ENCODE measurements around the gene ELAVL4.

The ELAVL4 gene

GRCh38 chr1:50180367-50180766, 71.6 kb downstream of the ELAVL4 start:
- DNase-seq, result no peak

GRCh38 chr1:50181027-50181663, 72.4 kb downstream of the ELAVL4 start:
- no peak for DNase-seq

GRCh38 chr1:50183378-50184133, 74.8 kb downstream of the ELAVL4 start:
- DNase-seq, result no peak

GRCh38 chr1:50189369-50189768, 80.6 kb downstream of the ELAVL4 start:
- no peak for DNase-seq

GRCh38 chr1:50193002-50193401, 84.3 kb downstream of the ELAVL4 start:
- no peak for DNase-seq

- DNase-seq, result no peak
Measured at GRCh38 chr1:50195205-50195604, 86.5 kb downstream of the ELAVL4 start.

- no peak for DNase-seq
Measured at GRCh38 chr1:50196081-50196480, 87.4 kb downstream of the ELAVL4 start.

GRCh38 chr1:50197216-50197615, 88.5 kb downstream of the ELAVL4 start:
- no peak for DNase-seq

GRCh38 chr1:50208315-50208714, 99.6 kb downstream of the ELAVL4 start:
- DNase-seq, result no peak

GRCh38 chr1:50208756-50209155, 100.0 kb downstream of the ELAVL4 start:
- no peak for DNase-seq

- no peak for DNase-seq
Measured at GRCh38 chr1:50209749-50210148, 101.0 kb downstream of the ELAVL4 start.

GRCh38 chr1:50213505-50213904, 104.8 kb downstream of the ELAVL4 start:
- DNase-seq, result no peak

GRCh38 chr1:50214717-50215116, 106.0 kb downstream of the ELAVL4 start:
- no peak for DNase-seq

GRCh38 chr1:50218344-50219120, 109.8 kb downstream of the ELAVL4 start:
- no peak for DNase-seq

- no peak for DNase-seq
Measured at GRCh38 chr1:50228871-50229384, 120.2 kb downstream of the ELAVL4 start.

GRCh38 chr1:50231209-50231608, 122.5 kb downstream of the ELAVL4 start:
- no peak for DNase-seq

GRCh38 chr1:50232336-50232735, 123.6 kb downstream of the ELAVL4 start:
- no peak for DNase-seq

GRCh38 chr1:50236656-50237055, 127.9 kb downstream of the ELAVL4 start:
- no peak for DNase-seq

GRCh38 chr1:50237056-50237455, 128.3 kb downstream of the ELAVL4 start:
- DNase-seq, result no peak

- DNase-seq, result no peak
Measured at GRCh38 chr1:50243939-50244338, 135.2 kb downstream of the ELAVL4 start.

GRCh38 chr1:50246869-50247268, 138.1 kb downstream of the ELAVL4 start:
- DNase-seq, result no peak

- no peak for DNase-seq
Measured at GRCh38 chr1:50251702-50252101, 143.0 kb downstream of the ELAVL4 start.

- DNase-seq, result no peak
Measured at GRCh38 chr1:50252196-50252595, 143.5 kb downstream of the ELAVL4 start.
